ENCODE data around the gene MEG3. TPM values are rescaled to one million over a fixed set of nuclear protein-coding genes. Genes with fewer than 3 reads are reported as not detected.
A peak's percentile ranks its signal among the peaks of the same experiment; 100 is the strongest.

MEG3 gene
- total and polyA plus RNA-seq, 4 experiments from 2014 or later, result not detected

- DNase-seq, result no peak
- no peaks in the 10 kb centered on the region for H3K4me1 ChIP-seq (ENCODE audit: insufficient read depth, low read length)
- no peaks in the 10 kb centered on the region for H3K36me3 ChIP-seq (ENCODE audit: insufficient read depth, low read length)
- Mint-ChIP-seq H3K4me1 (peaks cover 0 to 16% (median 4%) of the 10 kb centered on the region in 4 donors), H3K36me3 (no peaks in the 10 kb centered on the region), H3K27ac (no peak overlapping the region), H3K4me3 (no peak overlapping the region), H3K27me3 (peaks cover 8 to 21% of the 10 kb centered on the region in 2 donors), H3K9me3 (peaks cover 0 to 5% (median 0%) of the 10 kb centered on the region in 8 donors)
- ChIA-PET CTCF (ENCODE audit: partially characterized antibody) (no interaction called here), POLR2A (ENCODE audit: partially characterized antibody) (no interaction called here)
- H3K27ac ChIP-seq (ENCODE audit: low read depth, low read length), result no peak overlapping the region
- no peaks in the 10 kb centered on the region for H3K27me3 ChIP-seq (ENCODE audit: insufficient read depth, low read length)
- no peaks in the 10 kb centered on the region for H3K9me3 ChIP-seq (ENCODE audit: control insufficient read depth in 1 of 2, low read length in 2 of 2)
- H3K4me3 ChIP-seq (ENCODE audit: low read length in 2 of 2), result no peak overlapping the region
- intact Hi-C loops (cut with micrococcal nuclease), result no loop called here
Measured at GRCh38 chr14:100822532-100823296, 3.2 kb upstream of the MEG3 start.

DNA sequence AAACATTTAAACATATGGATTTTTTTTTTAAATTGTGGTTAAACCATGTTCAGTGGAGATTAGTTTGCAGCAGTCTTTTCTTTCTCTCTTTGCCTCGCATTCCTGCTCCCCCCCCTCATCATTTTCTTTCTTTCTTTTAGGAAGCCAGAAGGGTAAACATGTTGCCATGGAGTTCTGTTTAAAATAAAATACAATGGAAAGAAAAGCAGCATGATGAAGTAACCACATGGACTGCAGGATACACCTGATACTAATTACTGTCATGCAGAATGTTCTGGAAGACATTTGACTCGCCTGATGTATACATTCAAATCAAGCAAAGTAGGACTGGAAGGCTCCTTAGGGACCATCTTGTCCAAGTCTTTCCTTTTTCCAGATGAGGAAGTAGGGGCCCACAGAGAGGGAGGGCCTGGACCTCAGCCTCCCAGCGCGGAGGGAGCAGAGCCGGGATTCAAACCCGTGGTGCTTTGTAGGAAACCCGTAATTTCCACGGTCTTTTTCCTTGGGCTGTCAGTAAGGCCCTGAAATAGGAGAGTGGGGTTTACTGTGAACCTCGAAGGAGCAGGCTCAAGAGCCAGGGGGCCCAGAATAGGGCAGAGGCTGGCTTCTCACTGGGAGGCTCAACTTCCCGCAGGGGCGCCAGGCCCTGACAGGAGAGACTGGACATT, 2.4 kb upstream of the MEG3 start:
- Histone ChIP-seq H3K27me3 (ENCODE audit: insufficient read depth, low read length) (no peaks in the 10 kb centered on the region), H3K9me3 (ENCODE audit: control insufficient read depth in 1 of 2, low read length in 2 of 2) (no peaks in the 10 kb centered on the region), H3K4me1 (ENCODE audit: insufficient read depth, low read length) (no peaks in the 10 kb centered on the region), H3K36me3 (ENCODE audit: insufficient read depth, low read length) (no peaks in the 10 kb centered on the region), H3K4me3 (ENCODE audit: low read length in 2 of 2) (no peak overlapping the region), H3K27ac (ENCODE audit: low read depth, low read length) (no peak overlapping the region)
- no peaks in the 10 kb centered on the region for H3K36me3 Mint-ChIP-seq
- no peak for DNase-seq
- peaks cover 0 to 5% (median 0%) of the 10 kb centered on the region in 8 donors for H3K9me3 Mint-ChIP-seq
- no peak overlapping the region for H3K4me3 Mint-ChIP-seq
- peaks cover 0 to 16% (median 4%) of the 10 kb centered on the region in 4 donors for H3K4me1 Mint-ChIP-seq
- intact Hi-C loops (cut with micrococcal nuclease), result no loop called here
- peaks cover 9 to 22% of the 10 kb centered on the region in 2 donors for H3K27me3 Mint-ChIP-seq
- no peak overlapping the region for H3K27ac Mint-ChIP-seq
- POLR2A ChIA-PET (ENCODE audit: partially characterized antibody), result no interaction called here
- CTCF ChIA-PET (ENCODE audit: partially characterized antibody), result no interaction called here

DNA sequence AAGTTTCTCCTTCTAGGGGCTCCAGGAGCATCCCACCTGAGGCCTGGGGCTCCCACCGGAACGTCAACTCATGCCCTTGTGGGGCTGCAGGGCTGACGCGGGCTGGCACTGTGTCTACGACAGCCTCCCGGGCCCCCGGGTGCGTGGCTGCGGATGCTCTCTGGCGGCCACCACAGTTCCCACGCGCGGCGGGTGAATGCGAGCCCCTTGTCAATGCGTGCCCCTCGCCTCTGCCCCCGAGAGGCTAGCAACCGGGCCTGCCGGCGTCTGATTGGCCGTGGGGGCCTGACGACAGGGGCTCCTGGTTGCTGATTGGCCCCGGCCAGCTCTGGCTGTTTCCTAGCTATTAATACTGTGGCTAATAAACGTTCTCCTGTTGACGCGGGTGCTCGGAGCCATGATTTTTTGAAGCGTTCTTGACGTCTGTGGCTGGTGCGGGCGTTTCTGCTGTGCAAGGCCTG, 1.8 kb upstream of the MEG3 start:
- Mint-ChIP-seq H3K9me3 (peaks cover 0 to 5% (median 0%) of the 10 kb centered on the region in 8 donors), H3K36me3 (no peaks in the 10 kb centered on the region), H3K27me3 (peaks cover 11 to 23% of the 10 kb centered on the region in 2 donors), H3K4me3 (no peak overlapping the region), H3K27ac (no peak overlapping the region), H3K4me1 (peaks cover 0 to 16% (median 4%) of the 10 kb centered on the region in 4 donors)
- Histone ChIP-seq H3K4me3 (ENCODE audit: low read length in 2 of 2) (no peak overlapping the region), H3K36me3 (ENCODE audit: insufficient read depth, low read length) (no peaks in the 10 kb centered on the region), H3K4me1 (ENCODE audit: insufficient read depth, low read length) (no peaks in the 10 kb centered on the region), H3K27ac (ENCODE audit: low read depth, low read length) (no peak overlapping the region), H3K9me3 (ENCODE audit: control insufficient read depth in 1 of 2, low read length in 2 of 2) (no peaks in the 10 kb centered on the region), H3K27me3 (ENCODE audit: insufficient read depth, low read length) (no peaks in the 10 kb centered on the region)
- intact Hi-C loops (cut with micrococcal nuclease), result no loop called here
- no peak for DNase-seq
- CTCF ChIA-PET (ENCODE audit: partially characterized antibody), result no interaction called here
- POLR2A ChIA-PET (ENCODE audit: partially characterized antibody), result no interaction called here

DNA sequence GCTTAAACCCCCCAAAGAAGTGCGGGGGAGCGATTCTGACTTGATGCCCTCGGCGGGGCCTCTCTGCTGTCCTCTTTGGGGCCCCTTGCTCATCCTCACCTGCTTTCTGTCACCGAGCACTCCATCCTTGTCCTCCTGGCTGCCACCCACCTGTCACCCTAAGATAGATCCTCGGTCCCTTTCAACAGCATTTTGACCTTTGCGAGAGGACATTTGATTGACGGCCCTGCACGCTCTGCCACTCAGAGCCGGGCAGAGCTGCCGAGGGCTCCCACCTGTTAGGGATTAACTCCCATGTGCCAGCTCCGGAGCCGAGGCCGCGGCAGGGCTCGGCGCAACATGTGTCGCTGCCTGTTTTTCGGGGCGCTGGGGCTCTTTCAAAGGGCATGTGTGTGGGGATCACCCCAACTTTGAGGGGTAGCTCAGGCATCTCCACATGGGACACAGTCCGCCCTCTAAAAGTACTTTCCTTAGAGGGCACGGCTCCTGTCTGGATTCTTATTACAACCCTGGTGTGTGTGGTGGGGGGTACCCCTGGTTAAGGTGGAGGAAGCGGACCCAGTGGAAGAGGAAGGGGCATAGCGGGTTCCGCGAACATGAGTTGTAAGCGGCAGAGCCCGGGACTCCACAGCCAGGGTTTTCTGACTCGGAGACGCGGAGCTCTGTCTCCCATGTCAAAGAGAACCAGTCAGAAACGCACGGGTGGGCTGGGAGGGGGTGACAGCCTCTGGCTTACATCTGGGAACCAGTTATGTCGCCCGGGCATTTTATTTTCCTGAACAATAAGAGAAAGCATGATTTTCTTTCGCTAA, 811 bp upstream of the MEG3 start:
- H3K27ac Mint-ChIP-seq, result no peak overlapping the region
- no peaks in the 10 kb centered on the region for H3K9me3 ChIP-seq (ENCODE audit: control insufficient read depth in 1 of 2, low read length in 2 of 2)
- CTCF ChIA-PET (ENCODE audit: partially characterized antibody), result no interaction called here

DNA sequence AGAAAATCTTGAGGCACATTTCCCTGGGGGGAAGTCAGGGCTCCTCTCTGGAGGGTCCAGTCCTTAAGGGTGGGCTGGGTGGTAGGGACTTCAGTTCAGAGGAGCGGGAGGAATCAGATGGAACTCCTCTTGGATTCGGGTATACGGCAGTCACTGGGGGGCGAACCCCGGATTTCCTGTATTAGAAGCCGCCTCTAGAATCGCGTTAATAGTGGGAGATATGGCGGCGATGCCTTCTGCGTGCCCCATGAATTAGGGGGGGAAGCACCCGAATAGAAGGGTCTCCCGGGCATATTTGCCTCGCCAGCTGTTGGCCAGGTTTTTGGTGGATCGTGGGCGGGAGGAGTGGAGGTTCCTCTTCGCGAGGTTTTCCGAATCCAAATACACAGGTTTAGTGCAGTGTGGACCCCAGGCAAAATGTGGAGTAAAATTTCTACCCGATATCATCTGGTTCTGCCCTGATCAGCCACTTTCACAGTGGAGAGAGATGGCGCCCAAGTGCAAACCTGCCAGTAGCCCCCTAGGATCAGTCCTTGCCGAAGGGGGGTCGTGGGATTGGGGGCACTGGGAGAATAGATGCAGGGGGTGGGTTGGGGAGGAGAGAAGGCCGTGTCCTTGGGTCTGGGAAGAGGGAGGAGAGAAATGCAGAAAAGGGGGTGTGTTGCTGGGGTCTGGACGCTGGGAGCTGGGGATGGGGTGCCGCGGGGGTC, 628 bp downstream of the MEG3 start:
- no peaks in the 10 kb centered on the region for H3K36me3 Mint-ChIP-seq
- CTCF ChIA-PET (ENCODE audit: partially characterized antibody), result no interaction called here
- H3K27ac ChIP-seq (ENCODE audit: low read depth, low read length), result no peak overlapping the region
- H3K4me3 Mint-ChIP-seq, result peak overlapping the region in 5 of 8 donors; percentile 4 to 45 (median 31)
- H3K9me3 Mint-ChIP-seq, result peaks cover 0 to 6% (median 0%) of the 10 kb centered on the region in 8 donors
- H3K4me1 ChIP-seq (ENCODE audit: insufficient read depth, low read length), result no peaks in the 10 kb centered on the region
- H3K27me3 Mint-ChIP-seq, result peaks cover 16 to 29% of the 10 kb centered on the region in 2 donors
- DNase-seq, result no peak
- no peaks in the 10 kb centered on the region for H3K36me3 ChIP-seq (ENCODE audit: insufficient read depth, low read length)
- H3K27me3 ChIP-seq (ENCODE audit: insufficient read depth, low read length), result no peaks in the 10 kb centered on the region
- intact Hi-C loops (cut with micrococcal nuclease), result no loop called here
- H3K4me3 ChIP-seq (ENCODE audit: low read length in 2 of 2), result no peak overlapping the region
- peaks cover 0 to 16% (median 4%) of the 10 kb centered on the region in 4 donors for H3K4me1 Mint-ChIP-seq
- no peaks in the 10 kb centered on the region for H3K9me3 ChIP-seq (ENCODE audit: control insufficient read depth in 1 of 2, low read length in 2 of 2)
- POLR2A ChIA-PET (ENCODE audit: partially characterized antibody), result no interaction called here
- H3K27ac Mint-ChIP-seq, result no peak overlapping the region

More for the DNA sequence above, 811 bp upstream of the MEG3 start:
- no peak overlapping the region for H3K4me3 ChIP-seq (ENCODE audit: low read length in 2 of 2)
- no peaks in the 10 kb centered on the region for H3K27me3 ChIP-seq (ENCODE audit: insufficient read depth, low read length)
- no peak for DNase-seq
- POLR2A ChIA-PET (ENCODE audit: partially characterized antibody), result no interaction called here
- Mint-ChIP-seq H3K4me3 (no peak overlapping the region), H3K4me1 (peaks cover 0 to 16% (median 4%) of the 10 kb centered on the region in 4 donors), H3K9me3 (peaks cover 0 to 6% (median 0%) of the 10 kb centered on the region in 8 donors), H3K36me3 (no peaks in the 10 kb centered on the region), H3K27me3 (peaks cover 16 to 29% of the 10 kb centered on the region in 2 donors)
- no peaks in the 10 kb centered on the region for H3K4me1 ChIP-seq (ENCODE audit: insufficient read depth, low read length)
- no peaks in the 10 kb centered on the region for H3K36me3 ChIP-seq (ENCODE audit: insufficient read depth, low read length)
- no peak overlapping the region for H3K27ac ChIP-seq (ENCODE audit: low read depth, low read length)
- intact Hi-C loops (cut with micrococcal nuclease), result no loop called here

DNA sequence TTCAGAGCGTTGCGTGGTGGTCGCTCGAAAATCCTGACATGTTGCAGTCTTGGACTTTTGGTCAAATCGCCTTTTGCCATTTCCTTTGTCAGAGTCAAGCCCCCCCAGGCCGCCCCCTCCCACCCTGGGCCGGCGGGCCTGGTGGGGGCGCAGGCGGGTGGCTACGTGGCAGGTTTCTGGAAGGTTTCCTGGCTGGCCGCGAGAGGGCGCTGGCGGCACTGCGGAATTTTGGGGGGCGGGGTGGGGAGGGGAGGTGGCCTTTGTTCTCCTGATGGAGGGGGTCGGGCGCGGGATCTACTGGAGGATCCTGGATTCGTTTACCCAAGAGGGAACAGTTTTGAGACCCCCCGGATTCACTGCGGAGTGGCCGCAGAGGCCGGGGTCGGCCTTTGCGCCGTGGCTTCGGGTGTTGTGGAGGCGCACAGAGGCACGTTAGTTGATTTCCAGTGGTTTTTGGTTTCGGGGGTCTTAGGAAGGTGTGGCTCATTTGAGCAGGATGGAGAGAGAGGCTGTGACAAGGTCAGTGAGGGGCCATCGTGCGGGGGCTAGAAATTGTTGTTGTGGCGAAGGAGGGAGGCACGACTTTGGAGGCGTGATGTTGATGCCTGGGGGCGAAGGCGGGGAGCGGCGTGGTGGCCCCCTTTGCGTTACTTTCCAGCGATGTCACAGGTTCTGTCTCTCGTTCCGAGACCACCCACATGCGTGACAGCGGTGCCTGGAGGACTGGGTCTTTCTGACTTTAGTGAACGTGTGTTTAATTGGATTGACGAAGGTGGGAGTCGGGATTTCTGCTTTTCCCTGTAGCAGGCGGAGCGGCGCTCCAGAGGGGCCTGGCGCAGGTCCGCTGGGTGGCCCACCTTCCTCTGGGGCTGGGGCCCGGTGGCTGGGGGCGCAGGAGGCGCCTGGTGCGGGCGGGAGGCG, 1.4 kb downstream of the MEG3 start:
- H3K36me3 Mint-ChIP-seq, result no peaks in the 10 kb centered on the region
- H3K4me1 ChIP-seq (ENCODE audit: insufficient read depth, low read length), result no peaks in the 10 kb centered on the region
- intact Hi-C loops (cut with micrococcal nuclease), result no loop called here
- H3K27me3 ChIP-seq (ENCODE audit: insufficient read depth, low read length), result no peaks in the 10 kb centered on the region
- H3K36me3 ChIP-seq (ENCODE audit: insufficient read depth, low read length), result no peaks in the 10 kb centered on the region
- no peak for DNase-seq
- H3K4me3 Mint-ChIP-seq, result peak overlapping the region in 2 of 8 donors; percentile 15 to 17
- H3K4me3 ChIP-seq (ENCODE audit: low read length in 2 of 2), result no peak overlapping the region
- CTCF ChIA-PET (ENCODE audit: partially characterized antibody), result no interaction called here
- peaks cover 16 to 32% of the 10 kb centered on the region in 2 donors for H3K27me3 Mint-ChIP-seq
- H3K9me3 ChIP-seq (ENCODE audit: control insufficient read depth in 1 of 2, low read length in 2 of 2), result no peaks in the 10 kb centered on the region
- H3K4me1 Mint-ChIP-seq, result peaks cover 0 to 16% (median 4%) of the 10 kb centered on the region in 4 donors
- POLR2A ChIA-PET (ENCODE audit: partially characterized antibody), result no interaction called here
- no peak overlapping the region for H3K27ac ChIP-seq (ENCODE audit: low read depth, low read length)
- H3K9me3 Mint-ChIP-seq, result peaks cover 0 to 6% (median 0%) of the 10 kb centered on the region in 8 donors
- H3K27ac Mint-ChIP-seq, result peak overlapping the region in 1 of 7 donors; percentile 4
